Activated CD4-positive, CD25-positive, alpha-beta regulatory T cell treated with anti-CD3 and anti-CD28 coated beads, Interleukin-2, amount 50 U/mL, for 72 hours (primary cell): Measurements from ENCODE around the gene LRRN3.
"Not testable (repeated sequence)": the region's sequence is repeated elsewhere in the genome, so short reads cannot be mapped to it uniquely, and the experiment has no call there.

ENCODE experiments used
- DNase-seq: peaks from one replicate; pipeline ENCODE4 v3.0.0; 2021

The LRRN3 gene

GRCh38 chr7:111090846-111091245 lies at the start of gene LRRN3:
LRRN3 (plus strand) TSS chr7:111091127; CDS start chr7:111122773, 31,646 bp downstream.
- no peak for DNase-seq

GRCh38 chr7:111041577-111041976 lies 49.4 kb upstream of the LRRN3 start:
- no peak for DNase-seq

GRCh38 chr7:111042842-111043241 lies 48.1 kb upstream of the LRRN3 start:
- DNase-seq = no peak

GRCh38 chr7:111043561-111043960 lies 47.4 kb upstream of the LRRN3 start:
- DNase-seq = no peak

GRCh38 chr7:111045449-111045848 lies 45.5 kb upstream of the LRRN3 start:
- no peak for DNase-seq

- DNase-seq = no peak
Measured at GRCh38 chr7:111047595-111047994, 43.3 kb upstream of the LRRN3 start.

- DNase-seq = no peak
Measured at GRCh38 chr7:111049971-111050680, 40.8 kb upstream of the LRRN3 start.

- no peak for DNase-seq
Measured at GRCh38 chr7:111050875-111051416, 40.0 kb upstream of the LRRN3 start.

GRCh38 chr7:111051832-111052231 lies 39.1 kb upstream of the LRRN3 start:
- no peak for DNase-seq

GRCh38 chr7:111053035-111053434 lies 37.9 kb upstream of the LRRN3 start:
- DNase-seq = no peak

- DNase-seq = no peak
Measured at GRCh38 chr7:111056371-111056770, 34.6 kb upstream of the LRRN3 start.

- no peak for DNase-seq
Measured at GRCh38 chr7:111057066-111057465, 33.9 kb upstream of the LRRN3 start.

- DNase-seq = no peak
Measured at GRCh38 chr7:111059833-111060232, 31.1 kb upstream of the LRRN3 start.

GRCh38 chr7:111063166-111063565 lies 27.8 kb upstream of the LRRN3 start:
- no peak for DNase-seq

- no peak for DNase-seq
Measured at GRCh38 chr7:111067251-111067650, 23.7 kb upstream of the LRRN3 start.

- DNase-seq = no peak
Measured at GRCh38 chr7:111067682-111068081, 23.2 kb upstream of the LRRN3 start.

GRCh38 chr7:111068618-111069017 lies 22.3 kb upstream of the LRRN3 start:
- no peak for DNase-seq

GRCh38 chr7:111071556-111071955 lies 19.4 kb upstream of the LRRN3 start:
- no peak for DNase-seq

GRCh38 chr7:111072658-111073057 lies 18.3 kb upstream of the LRRN3 start:
- not testable (repeated sequence) for DNase-seq

GRCh38 chr7:111074071-111074747 lies 16.7 kb upstream of the LRRN3 start:
- DNase-seq = no peak

- no peak for DNase-seq
Measured at GRCh38 chr7:111074748-111075146, 16.2 kb upstream of the LRRN3 start.

- no peak for DNase-seq
Measured at GRCh38 chr7:111075498-111075897, 15.4 kb upstream of the LRRN3 start.

- DNase-seq = peak; percentile 36
Measured at GRCh38 chr7:111076205-111076604, 14.7 kb upstream of the LRRN3 start.

- no peak for DNase-seq
Measured at GRCh38 chr7:111077001-111077400, 13.9 kb upstream of the LRRN3 start.
